GM19043 (cell line): ENCODE data around the gene TESMIN.

Experiments used
- ATAC-seq: cut with Tn5 transposase; IDR thresholded peaks from one replicate; pipeline ENCODE4 v1.9.1; 2021; ENCODE audit warnings: low read depth; ENCODE audit not compliant: unreplicated experiment

Gene TESMIN

DNA sequence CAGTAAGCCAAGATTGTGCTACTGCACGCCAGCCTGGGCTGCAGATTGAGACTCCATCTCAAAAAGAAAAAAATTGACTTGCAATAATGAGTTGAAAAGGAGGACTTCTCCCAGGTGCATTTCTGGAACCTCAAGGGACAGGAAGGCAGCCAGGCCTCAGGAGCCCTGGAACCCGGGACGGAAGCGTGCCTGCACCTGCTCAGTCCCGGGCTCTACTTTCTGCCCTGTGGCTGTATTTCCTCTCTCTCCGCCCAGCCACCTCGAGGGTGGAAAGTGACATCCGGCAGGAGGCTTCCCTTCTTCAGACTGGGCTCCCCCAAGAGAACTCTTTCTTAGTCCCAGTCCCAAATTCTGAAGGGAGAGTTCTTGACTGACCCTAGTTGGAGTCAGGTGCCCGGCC lies 87.2 kb downstream of the TESMIN start:
- ATAC-seq: no peak

DNA sequence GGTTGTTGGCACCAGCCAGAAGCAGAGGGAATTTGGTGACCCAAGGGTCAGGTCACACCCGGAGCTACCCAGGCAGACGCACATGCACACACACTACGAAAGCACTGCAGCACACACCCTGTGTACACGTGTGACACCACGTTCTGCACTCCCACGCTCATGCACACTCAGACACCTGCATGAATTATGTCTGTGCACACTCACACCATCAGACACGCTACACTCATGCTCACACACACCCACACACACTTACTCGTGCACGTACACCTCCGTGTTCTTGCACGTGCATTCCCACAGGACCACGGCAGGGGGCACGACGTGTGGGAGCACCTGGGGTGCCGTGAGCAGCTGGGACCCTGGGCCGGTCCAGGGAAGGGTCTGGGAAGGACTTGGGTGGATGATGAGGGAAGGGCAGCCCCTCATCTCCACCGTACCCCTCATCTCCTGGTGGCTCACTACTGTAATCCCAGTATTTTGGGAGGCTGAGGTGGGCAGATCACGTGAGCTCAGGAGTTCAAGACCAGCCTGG lies 87.8 kb downstream of the TESMIN start:
- no peak for ATAC-seq

DNA sequence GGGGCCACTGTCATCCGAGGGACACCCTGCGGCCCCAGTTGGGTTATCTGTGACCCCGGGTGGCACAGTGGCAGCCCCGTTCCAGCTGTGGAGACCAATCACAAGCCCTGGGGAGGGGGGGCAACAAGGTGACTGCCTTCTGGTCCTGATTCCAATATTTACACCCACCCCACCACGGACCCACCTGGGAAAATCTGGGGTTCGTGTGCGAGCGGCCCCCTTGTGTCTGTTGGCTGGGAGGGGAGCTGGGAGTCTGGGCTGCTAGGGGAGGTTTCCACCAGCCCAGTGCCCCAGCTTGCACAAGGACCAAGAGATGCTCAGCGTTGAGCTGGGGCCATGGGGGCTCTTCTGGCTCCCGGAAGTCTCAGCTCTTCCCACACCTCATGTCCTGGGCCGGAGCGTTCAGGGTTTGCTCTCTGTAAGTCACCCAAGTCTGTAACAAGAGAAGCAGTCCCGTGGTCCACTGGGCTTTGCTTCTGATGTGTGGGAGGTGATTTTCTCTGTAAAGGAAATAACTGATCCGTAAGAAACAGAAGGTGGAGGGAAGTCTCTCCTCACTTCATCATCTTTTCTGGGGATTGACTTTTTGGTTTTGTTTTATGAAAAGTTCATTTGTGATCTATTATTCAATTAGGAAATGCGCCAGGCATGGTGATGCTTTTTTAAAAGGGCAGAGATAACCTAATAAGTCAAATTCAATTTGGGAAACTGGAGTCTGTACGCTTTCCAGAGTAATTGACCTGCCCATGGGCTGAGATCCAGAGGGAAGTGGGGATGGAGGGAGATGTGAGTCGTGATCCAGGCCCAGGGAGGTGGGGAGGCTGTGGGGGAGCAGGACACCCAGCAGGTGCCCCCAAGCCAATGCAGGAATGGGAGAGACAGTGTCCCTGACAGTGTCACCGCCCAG lies 89.4 kb downstream of the TESMIN start:
- no peak for ATAC-seq

DNA sequence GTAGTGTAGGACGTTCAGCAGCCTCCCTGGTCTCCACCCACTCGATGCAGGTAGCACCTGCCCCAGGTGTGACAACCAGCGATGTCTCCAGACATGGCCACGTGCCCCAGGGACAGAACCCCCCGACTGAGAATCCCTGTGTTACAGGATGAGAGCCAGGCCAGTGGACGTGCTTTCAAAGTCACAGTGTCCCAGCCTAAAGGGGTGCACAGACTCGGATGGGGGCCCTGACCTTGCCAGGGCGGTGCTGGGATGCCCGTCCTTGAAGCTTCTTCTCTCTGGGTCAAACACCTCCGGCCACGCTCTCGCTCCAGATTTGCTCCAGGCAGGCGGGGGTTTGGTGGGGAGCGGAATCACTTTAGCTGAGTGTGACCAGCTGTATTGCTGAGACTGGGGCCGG lies 90.3 kb downstream of the TESMIN start:
- no peak for ATAC-seq

DNA sequence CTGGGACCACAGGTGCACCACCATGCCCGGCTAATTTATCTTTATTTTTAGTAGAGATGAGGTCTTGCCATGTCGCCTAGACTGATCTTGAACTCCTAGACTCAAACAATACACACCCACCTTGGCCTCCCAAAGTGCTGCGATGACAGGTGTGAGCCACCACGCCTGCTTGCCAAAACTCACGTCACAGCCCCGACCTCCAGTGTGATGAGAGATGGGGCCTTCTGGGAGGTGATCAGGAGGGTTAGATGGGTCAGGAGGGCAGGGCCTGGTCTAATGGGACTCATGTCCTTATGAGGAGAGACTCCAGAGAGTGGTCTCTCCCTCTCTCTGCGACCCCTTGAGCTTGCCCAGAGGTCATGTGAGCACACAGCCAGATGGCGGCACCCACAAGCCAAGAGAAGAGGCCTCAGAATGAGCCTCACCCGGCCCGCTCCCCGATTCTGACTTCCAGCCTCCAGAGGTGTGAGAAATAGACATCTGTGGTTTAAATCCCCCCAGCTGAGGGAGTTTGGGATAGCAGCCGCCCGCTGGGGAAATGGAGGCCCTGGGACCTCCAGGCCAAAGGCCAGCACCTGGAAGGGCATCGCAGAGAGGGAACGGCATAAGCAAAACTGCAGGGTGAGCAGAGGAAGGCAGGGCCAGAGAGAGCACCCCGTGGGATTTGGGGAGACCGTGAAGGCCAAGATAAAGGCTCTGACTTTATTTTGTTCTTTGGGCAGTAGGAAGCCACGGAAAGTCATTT lies 91.1 kb downstream of the TESMIN start:
- ATAC-seq: no peak

DNA sequence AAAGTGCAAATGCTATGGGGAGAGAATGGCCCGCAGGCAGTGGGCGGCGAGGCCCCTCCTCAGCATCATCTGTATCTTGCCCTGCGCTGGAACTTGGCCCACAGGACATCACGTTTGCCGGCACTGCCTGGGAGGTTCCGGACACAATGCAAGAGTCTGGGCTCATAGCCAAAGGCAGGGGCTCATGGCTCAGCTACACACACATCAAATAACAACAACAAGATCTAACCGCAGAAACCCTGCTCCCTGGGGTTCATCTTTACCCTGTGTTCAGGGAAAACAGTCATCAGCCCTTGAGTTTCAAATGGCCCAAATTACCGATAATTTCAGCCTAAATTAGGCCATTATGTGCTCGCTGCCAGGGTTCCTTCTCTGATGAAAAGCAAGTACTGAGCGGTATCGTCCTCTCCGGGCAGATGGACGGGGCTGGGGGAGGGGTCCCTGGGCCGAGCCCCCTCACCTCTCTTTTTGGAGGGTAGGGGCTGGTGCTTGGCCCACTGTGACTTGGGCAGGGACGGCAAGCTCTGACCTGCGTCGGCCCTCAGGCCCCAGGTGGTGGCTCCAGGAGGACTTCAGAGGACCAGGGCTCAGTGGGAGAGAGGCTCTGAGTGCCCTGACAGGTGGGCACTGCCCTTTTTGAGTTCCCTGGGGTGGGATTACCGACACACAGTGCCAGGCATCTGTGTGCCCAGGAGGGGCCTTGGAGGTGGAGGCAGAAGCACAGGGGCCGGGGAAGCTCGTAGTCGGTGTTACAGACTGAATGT lies 92.0 kb downstream of the TESMIN start:
- ATAC-seq: no peak

DNA sequence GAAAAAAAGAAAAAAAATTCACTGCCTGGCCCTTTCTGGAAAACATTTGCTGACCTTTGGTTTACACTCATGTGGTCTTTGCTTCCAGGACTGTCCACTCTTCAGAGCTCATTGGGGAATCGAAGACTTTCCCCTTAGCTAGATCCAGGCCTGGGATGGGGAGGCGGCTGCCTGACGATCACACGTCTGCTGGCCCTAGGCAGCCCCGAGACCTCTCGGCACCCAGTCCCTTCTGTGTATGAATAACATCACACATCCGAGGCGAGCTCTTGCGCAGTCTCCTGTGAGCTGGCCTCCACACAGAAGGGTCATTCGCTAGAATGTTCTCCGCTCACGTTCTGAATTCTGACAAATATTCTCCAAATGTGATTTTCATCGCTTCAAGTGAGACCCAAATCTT lies 92.7 kb downstream of the TESMIN start:
- ATAC-seq: no peak

DNA sequence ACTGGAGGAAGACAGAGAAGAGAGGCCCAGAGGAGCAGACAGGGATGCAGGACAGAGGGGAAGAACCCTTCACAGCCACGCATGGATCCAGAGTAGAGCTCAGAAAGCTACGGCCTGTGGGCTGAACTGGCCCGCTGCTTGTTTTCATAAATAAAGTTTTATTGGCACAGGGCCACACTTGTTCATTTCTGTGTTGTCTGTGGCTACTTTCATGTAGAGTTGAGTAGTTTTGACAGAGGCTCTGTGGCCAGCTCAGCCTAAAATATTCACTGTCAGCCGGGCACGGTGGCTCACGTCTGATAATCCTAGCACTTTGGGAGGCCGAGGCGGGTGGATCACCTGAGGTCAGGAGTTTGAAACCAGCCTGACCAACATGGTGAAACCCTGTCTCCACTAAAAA lies 93.2 kb downstream of the TESMIN start:
- ATAC-seq: no peak
